Adrenal gland (tissue), 12 donors: Measurements from ENCODE around the gene EYA3. TPM values are rescaled to one million over a fixed set of nuclear protein-coding genes. Genes with fewer than 3 reads are reported as not detected.
A peak's percentile ranks its signal among the peaks of the same experiment; 100 is the strongest.

ENCODE experiments used
- DNase-seq, 7 donors: peaks; one replicate each; pipeline ENCODE4 v3.0.0-alpha.2; 2019 to 2020
- H3K27ac ChIP-seq, 5 donors: fragments of 200-600 bp; sonication (generic) in 4 of 5; 1 replicate in 3 of 5; 2 replicates in 2 of 5; pipeline versions ENCODE4 v1.5.1 to v1.8.0; 2016 to 2020; ENCODE audit warnings: mild to moderate bottlenecking in 1 of 5
- H3K27me3 ChIP-seq: fragments of 200-600 bp; 2 replicates; pipeline ENCODE4 v1.8.0; 2021
- H3K36me3 ChIP-seq, 2 donors: fragments of 200-600 bp; replicated peaks in 1 of 2; 1 replicate in 1 of 2; 2 replicates in 1 of 2; pipeline versions ENCODE4 v1.5.1 to v1.8.0; 2018 to 2022
- H3K4me1 ChIP-seq, 2 donors: fragments of 200-600 bp; replicated peaks in 1 of 2; 1 replicate in 1 of 2; 2 replicates in 1 of 2; pipeline versions ENCODE4 v1.5.1 to v1.8.0; 2018 to 2021
- H3K4me3 ChIP-seq, 4 donors: fragments of 200-600 bp; sonication (generic) in 3 of 4; one replicate each; pipeline ENCODE4 v1.5.1; 2016 to 2018
- H3K9me3 ChIP-seq, 3 donors: fragments of 200-600 bp; sonication (generic) in 1 of 3; replicated peaks in 1 of 3; 1 replicate in 2 of 3; 2 replicates in 1 of 3; pipeline versions ENCODE4 v1.5.1 to v1.8.0; 2016 to 2021
- CTCF ChIP-seq, 6 experiments: fragments of 450-650 bp in 4 of 6; fragments of 200-600 bp in 2 of 6; sonication (generic) in 1 of 6; IDR thresholded peaks; 1 replicate in 5 of 6; 2 replicates in 1 of 6; pipeline versions ENCODE4 v1.5.1 to v1.8.0; 2016 to 2021; ENCODE audit warnings: antibody characterized with exemption in 6 of 6, mild to moderate bottlenecking in 2 of 6, moderate library complexity in 1 of 6
- POLR2A ChIP-seq, 2 donors: fragments of 450-650 bp; IDR thresholded peaks; one replicate each; pipeline ENCODE4 v1.6.1; 2017; ENCODE audit warnings: antibody characterized with exemption in 2 of 2, mild to moderate bottlenecking in 2 of 2, moderate library complexity in 1 of 2
- WGBS, 4 donors: extraction: QIAGEN DNeasy Blood & Tissue Kit in 2 of 4; methylation state at CpG; one replicate each; pipeline versions ENCODE4 v1.1.5 to v1.1.7; 2013 to 2017; 5-methylcytosine and 5-hydroxymethylcytosine counted together
- intact Hi-C, 2 donors: fragments of 100-400 bp; cut with DNase I; formaldehyde crosslinking; loops; one replicate each; pipeline versions ENCODE4 v1.14.1 to v1.15.0; 2022 to 2023
- polyA plus RNA-seq, 3 donors: library from polyadenylated mRNA; stranded (reverse); fragments of 200-250 nt in 2 of 3; fragments of 350-450 nt in 1 of 3; fragmentation: Illumina TruSeq in 1 of 3; extraction: RNeasy Lipid Tissue Mini Kit (QIAGEN cat#74804) in 1 of 3; gene quantifications; one replicate each; pipeline ENCODE4 v1.2.3, GENCODE V29; 2013 to 2014
- total RNA-seq, 9 donors: library from RNA; depleted of rRNA in 4 of 9; stranded (reverse); fragments of >200 nt in 4 of 9; fragments of 120-200 nt in 1 of 9; fragmentation: NEBNext Ultra II Directional in 1 of 9; extraction: Animal tissue kit (Norgen Biotek cat#: 25700) in 1 of 9; gene quantifications; one replicate each; pipeline versions ENCODE4 v1.1.0 to v1.2.4, GENCODE V29; 2013 to 2023
- donor health status: healthy with polysubstance abuse.
- donor health status: Bipolar disorder and iron deficiency.
- donor health status: DM: yes; HTN: yes; CAD: no.
- donor health status: DM: no; HTN: no; CAD: no.
- donor health status: DM: no; HTN: no; CAD: no.
- donor health status: DM: yes; HTN: yes; CAD: no.

The EYA3 gene
- total and polyA plus RNA-seq, 12 donors, result 4.3 to 28.9 (median 14.3) TPM

DNA sequence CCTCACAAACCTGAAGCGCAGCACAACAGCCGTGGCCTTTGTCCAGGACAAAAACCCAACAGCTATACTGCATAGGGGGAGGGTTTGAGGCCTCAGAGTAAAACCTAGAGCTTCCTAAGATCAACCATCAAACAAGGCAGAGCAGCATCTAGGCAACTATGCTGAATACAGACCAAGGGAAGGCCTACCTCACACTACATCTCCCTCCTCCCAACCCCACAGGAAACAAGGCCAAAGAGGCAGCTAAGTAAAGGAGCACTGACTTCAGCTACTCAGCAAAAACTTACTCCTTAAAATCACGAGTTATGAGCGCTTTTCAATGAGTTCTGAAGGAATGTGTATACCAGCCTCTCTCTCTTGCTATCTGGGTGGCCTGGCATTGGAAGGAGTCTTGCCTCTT is 116.3 kb downstream of the EYA3 start:
- H3K9me3 ChIP-seq, result no peaks in the 10 kb centered on the region
- no peak overlapping the region for H3K4me3 ChIP-seq
- peaks cover 0 to 5% of the 10 kb centered on the region in 2 donors for H3K4me1 ChIP-seq
- H3K27me3 ChIP-seq, result no peaks in the 10 kb centered on the region
- H3K27ac ChIP-seq, result peak overlapping the region in 1 of 5 donors; percentile 44
- intact Hi-C loops, result no loop called here
- 81 to 95% (median 87%) methylated on average over 4 of the region's 4 CpGs for WGBS, 4 donors
- TF ChIP-seq CTCF (IDR thresholded peaks at IDR 0.05) (no peak), POLR2A (IDR thresholded peaks at IDR 0.05) (no peak)
- peaks cover 0 to 8% of the 10 kb centered on the region in 2 donors for H3K36me3 ChIP-seq
- no peak for DNase-seq

DNA sequence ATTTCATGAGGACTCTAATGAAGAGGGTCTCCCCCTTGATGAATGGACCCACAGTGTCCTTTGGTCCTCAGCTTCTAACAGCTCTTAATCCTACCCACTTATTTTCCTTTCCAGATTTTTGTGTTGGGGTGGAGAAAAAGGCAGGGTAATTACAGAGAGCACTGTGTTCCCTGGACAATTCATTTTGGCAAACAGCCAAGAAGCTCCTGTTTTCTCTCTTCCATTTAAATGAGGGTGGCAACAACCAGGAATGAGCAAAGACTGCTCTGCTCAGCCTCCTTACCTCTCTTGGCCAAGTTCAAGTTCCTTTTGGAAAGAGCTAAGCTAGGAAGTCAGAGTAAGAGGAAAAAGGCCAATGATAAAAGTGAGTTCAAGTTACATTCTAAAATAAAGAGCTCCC is 116.7 kb downstream of the EYA3 start:
- Histone ChIP-seq H3K36me3 (peaks cover 0 to 12% of the 10 kb centered on the region in 2 donors), H3K27me3 (no peaks in the 10 kb centered on the region), H3K4me1 (peaks cover 0 to 5% of the 10 kb centered on the region in 2 donors), H3K27ac (peak overlapping the region in 1 of 5 donors; percentile 44), H3K9me3 (no peaks in the 10 kb centered on the region), H3K4me3 (no peak overlapping the region)
- intact Hi-C loops, result no loop called here
- TF ChIP-seq POLR2A (IDR thresholded peaks at IDR 0.05) (no peak), CTCF (IDR thresholded peaks at IDR 0.05) (no peak)
- DNase-seq, result peak in 1 of 7 donors; percentile 48

GRCh38 chr1:27970401-27970800 is 118.0 kb downstream of the EYA3 start:
- peak in 5 of 7 donors; percentile 33 to 67 (median 55) for DNase-seq
- TF ChIP-seq POLR2A (IDR thresholded peaks at IDR 0.05), result no peak
- no peak for TF ChIP-seq CTCF (IDR thresholded peaks at IDR 0.05)
- WGBS, 4 donors, result 64 to 75% (median 73%) methylated on average over 6 of the region's 6 CpGs

GRCh38 chr1:27968692-27969091 is 119.7 kb downstream of the EYA3 start:
- WGBS, 4 donors, result 76 to 80% (median 78%) methylated on average over 3 of the region's 3 CpGs
- TF ChIP-seq POLR2A (IDR thresholded peaks at IDR 0.05), result no peak
- TF ChIP-seq CTCF (IDR thresholded peaks at IDR 0.05), result no peak
- peaks cover 0 to 5% of the 10 kb centered on the region in 2 donors for H3K4me1 ChIP-seq
- no peaks in the 10 kb centered on the region for H3K9me3 ChIP-seq
- peaks cover 0 to 27% of the 10 kb centered on the region in 2 donors for H3K36me3 ChIP-seq
- no peak for DNase-seq
- no peaks in the 10 kb centered on the region for H3K27me3 ChIP-seq
- no peak overlapping the region for H3K27ac ChIP-seq
- no peak overlapping the region for H3K4me3 ChIP-seq
- intact Hi-C loops, result no loop called here

More at GRCh38 chr1:27970401-27970800, 118.0 kb downstream of the EYA3 start:
- intact Hi-C loops, result no loop called here
- Histone ChIP-seq H3K27me3 (no peaks in the 10 kb centered on the region), H3K4me3 (no peak overlapping the region), H3K36me3 (peaks cover 0 to 14% of the 10 kb centered on the region in 2 donors), H3K9me3 (no peaks in the 10 kb centered on the region), H3K27ac (peak overlapping the region in 1 of 5 donors; percentile 62), H3K4me1 (peaks cover 0 to 5% of the 10 kb centered on the region in 2 donors)
